ENCODE results near the gene ARV1. TPM values are rescaled to one million over a fixed set of nuclear protein-coding genes. Genes with fewer than 3 reads are reported as not detected.

Gene ARV1
- polyA plus RNA-seq, 2 of the 4 experiments (the other 2 are of a cell fraction): 31.2 to 50.0 TPM

DNA sequence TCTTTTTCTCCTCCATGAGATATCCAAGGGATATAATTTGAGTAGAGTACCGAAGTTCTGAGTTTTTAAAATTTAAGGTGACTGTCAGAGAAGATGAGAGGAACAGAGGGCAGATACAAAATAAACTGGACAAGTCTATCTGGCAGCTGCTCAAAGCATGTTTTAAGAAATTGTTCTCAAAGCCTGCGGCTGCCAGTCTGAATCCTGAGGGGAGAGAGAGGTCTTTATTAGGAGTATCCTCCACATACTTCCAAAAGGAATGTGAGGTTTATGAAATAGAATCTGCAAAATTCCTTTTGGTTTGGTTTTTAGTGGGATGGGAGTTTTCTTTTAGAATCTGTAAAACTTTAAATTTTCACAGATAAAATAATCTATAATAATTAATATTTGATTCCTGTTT lies 41.5 kb upstream of the ARV1 start:
- Histone ChIP-seq H3K4me2 (no peak overlapping the region), H3K4me3 (no peak overlapping the region), H3K27ac (no peak overlapping the region), H3K4me1 (no peaks in the 10 kb centered on the region), H3K9me3 (no peaks in the 10 kb centered on the region)
- ATAC-seq: no peak
- TF ChIP-seq POLR2AphosphoS2 (conservative IDR thresholded peaks at IDR 0.05; ENCODE audit: low read length) (no peak), FOSB (CRISPR knock-in tag; IDR thresholded peaks at IDR 0.05) (no peak), SMC3 (IDR thresholded peaks at IDR 0.05) (no peak), ZFP36 (IDR thresholded peaks at IDR 0.05; ENCODE audit: borderline replicate concordance, partially characterized antibody) (no peak), MYC (IDR thresholded peaks at IDR 0.05; ENCODE audit: borderline replicate concordance, low read length) (no peak), NFE2L2 (conservative IDR thresholded peaks at IDR 0.05; ENCODE audit: low read length) (no peak), POLR2A (IDR thresholded peaks at IDR 0.05; ENCODE audit: low read length) (no peak), CHD4 (IDR thresholded peaks at IDR 0.05; ENCODE audit: borderline replicate concordance) (no peak), ESRRA (IDR thresholded peaks at IDR 0.05; ENCODE audit: borderline replicate concordance, low read length) (no peak), ZNF302 (CRISPR knock-in tag; IDR thresholded peaks at IDR 0.05) (no peak), TFCP2L1 (CRISPR knock-in tag; IDR thresholded peaks at IDR 0.05) (no peak), EHMT2 (IDR thresholded peaks at IDR 0.05; ENCODE audit: low read depth) (no peak)
- TF ChIP-seq, protein P1, sequence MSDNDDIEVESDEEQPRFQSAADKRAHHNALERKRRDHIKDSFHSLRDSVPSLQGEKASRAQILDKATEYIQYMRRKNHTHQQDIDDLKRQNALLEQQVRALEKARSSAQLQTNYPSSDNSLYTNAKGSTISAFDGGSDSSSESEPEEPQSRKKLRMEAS (IDR thresholded peaks at IDR 0.05): no peak
- CTCF ChIA-PET: interaction anchor here (1.0 to 2.1 kb wide), 3 partner anchors 19 to 347 kb away, joined by 3 to 6 read pairs (median 3); no protein-coding TSS in a partner anchor
- FAIRE-seq: no peak
- no peak for DNase-seq (ENCODE audit: low read depth in 1 of 2, low spot score in 1 of 2)
- POLR2A ChIA-PET: no interaction called here
- 92% methylated on average over 2 of the region's 2 CpGs for whole genome bisulfite sequencing (ENCODE audit: missing lambda C conversion rate)

DNA sequence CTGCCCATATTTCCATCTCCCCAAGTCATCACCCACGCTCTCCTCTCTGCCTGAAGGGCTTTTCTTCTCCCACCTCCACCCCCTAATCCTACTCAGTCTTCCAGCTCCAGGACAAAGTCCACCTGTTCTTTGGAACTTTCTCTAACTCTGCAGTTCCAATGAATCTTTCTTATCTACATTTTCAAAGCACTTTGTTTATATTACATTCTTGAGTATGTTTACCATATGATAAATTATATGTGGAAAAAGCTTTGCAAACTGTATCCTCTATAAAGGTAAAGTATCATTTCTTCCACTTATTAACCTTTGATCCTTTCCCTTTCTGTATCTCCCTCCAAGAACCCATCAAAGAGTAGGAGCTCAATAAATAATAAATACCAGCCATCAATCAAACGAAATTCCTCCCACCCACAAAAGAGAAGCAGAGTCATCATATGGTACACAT lies 39.9 kb upstream of the ARV1 start:
- 50% methylated on average over 2 of the region's 2 CpGs for WGBS (ENCODE audit: missing lambda C conversion rate)
- POLR2A ChIA-PET: no interaction called here
- TF ChIP-seq SMC3 (IDR thresholded peaks at IDR 0.05): no peak
- no peak for TF ChIP-seq BHLHE40 (IDR thresholded peaks at IDR 0.05; ENCODE audit: low read depth, low read length)
- TF ChIP-seq MAFK (IDR thresholded peaks at IDR 0.05; ENCODE audit: partially characterized antibody): no peak
- TF ChIP-seq KDM1A (IDR thresholded peaks at IDR 0.05; ENCODE audit: low read depth): no peak
- TF ChIP-seq, protein P2, sequence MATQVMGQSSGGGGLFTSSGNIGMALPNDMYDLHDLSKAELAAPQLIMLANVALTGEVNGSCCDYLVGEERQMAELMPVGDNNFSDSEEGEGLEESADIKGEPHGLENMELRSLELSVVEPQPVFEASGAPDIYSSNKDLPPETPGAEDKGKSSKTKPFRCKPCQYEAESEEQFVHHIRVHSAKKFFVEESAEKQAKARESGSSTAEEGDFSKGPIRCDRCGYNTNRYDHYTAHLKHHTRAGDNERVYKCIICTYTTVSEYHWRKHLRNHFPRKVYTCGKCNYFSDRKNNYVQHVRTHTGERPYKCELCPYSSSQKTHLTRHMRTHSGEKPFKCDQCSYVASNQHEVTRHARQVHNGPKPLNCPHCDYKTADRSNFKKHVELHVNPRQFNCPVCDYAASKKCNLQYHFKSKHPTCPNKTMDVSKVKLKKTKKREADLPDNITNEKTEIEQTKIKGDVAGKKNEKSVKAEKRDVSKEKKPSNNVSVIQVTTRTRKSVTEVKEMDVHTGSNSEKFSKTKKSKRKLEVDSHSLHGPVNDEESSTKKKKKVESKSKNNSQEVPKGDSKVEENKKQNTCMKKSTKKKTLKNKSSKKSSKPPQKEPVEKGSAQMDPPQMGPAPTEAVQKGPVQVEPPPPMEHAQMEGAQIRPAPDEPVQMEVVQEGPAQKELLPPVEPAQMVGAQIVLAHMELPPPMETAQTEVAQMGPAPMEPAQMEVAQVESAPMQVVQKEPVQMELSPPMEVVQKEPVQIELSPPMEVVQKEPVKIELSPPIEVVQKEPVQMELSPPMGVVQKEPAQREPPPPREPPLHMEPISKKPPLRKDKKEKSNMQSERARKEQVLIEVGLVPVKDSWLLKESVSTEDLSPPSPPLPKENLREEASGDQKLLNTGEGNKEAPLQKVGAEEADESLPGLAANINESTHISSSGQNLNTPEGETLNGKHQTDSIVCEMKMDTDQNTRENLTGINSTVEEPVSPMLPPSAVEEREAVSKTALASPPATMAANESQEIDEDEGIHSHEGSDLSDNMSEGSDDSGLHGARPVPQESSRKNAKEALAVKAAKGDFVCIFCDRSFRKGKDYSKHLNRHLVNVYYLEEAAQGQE (IDR thresholded peaks at IDR 0.05): no peak
- TF ChIP-seq CBX8 (IDR thresholded peaks at IDR 0.05): no peak
- no peak for TF ChIP-seq TP53 (CRISPR knock-in tag; IDR thresholded peaks at IDR 0.05)
- TF ChIP-seq CHD2 (IDR thresholded peaks at IDR 0.05; ENCODE audit: low read length, partially characterized antibody): no peak
- no peak for TF ChIP-seq FOXS1 (CRISPR knock-in tag; IDR thresholded peaks at IDR 0.05)
- no peak for TF ChIP-seq ZC3H11A (IDR thresholded peaks at IDR 0.05)
- TF ChIP-seq, protein P3, sequence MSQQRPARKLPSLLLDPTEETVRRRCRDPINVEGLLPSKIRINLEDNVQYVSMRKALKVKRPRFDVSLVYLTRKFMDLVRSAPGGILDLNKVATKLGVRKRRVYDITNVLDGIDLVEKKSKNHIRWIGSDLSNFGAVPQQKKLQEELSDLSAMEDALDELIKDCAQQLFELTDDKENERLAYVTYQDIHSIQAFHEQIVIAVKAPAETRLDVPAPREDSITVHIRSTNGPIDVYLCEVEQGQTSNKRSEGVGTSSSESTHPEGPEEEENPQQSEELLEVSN (IDR thresholded peaks at IDR 0.05; ENCODE audit: borderline replicate concordance, low read depth): no peak
- no peak for TF ChIP-seq HOXB5 (CRISPR knock-in tag; IDR thresholded peaks at IDR 0.05)
- TF ChIP-seq HDAC2 (IDR thresholded peaks at IDR 0.05): no peak
- TF ChIP-seq ZSCAN20 (CRISPR knock-in tag; IDR thresholded peaks at IDR 0.05): no peak
- no peak for TF ChIP-seq CTCF (IDR thresholded peaks at IDR 0.05)
- TF ChIP-seq POLR2AphosphoS2 (conservative IDR thresholded peaks at IDR 0.05; ENCODE audit: low read length): no peak

More for the DNA sequence above, 39.9 kb upstream of the ARV1 start:
- Histone ChIP-seq H3K27ac (no peak overlapping the region), H3K9me3 (no peaks in the 10 kb centered on the region), H3K4me2 (no peak overlapping the region), H3K4me3 (no peak overlapping the region), H3K4me1 (no peaks in the 10 kb centered on the region)
- DNase-seq (ENCODE audit: low read depth in 1 of 2, low spot score in 1 of 2) (no peak), ATAC-seq (no peak), FAIRE-seq (no peak)
- CTCF ChIA-PET: interaction anchor here (2.1 kb wide), 1 partner anchor 21 kb away, joined by 6 read pairs; no protein-coding TSS in a partner anchor

Measured in A549 (cell line).